Stimulated activated CD8-positive, alpha-beta memory T cell treated with anti-CD3 and anti-CD28 coated beads, Interleukin-15, amount 100 ng/mL, for 48 hours (primary cell): ENCODE data around the gene RFC1.
"Not testable (repeated sequence)": the region's sequence is repeated elsewhere in the genome, so short reads cannot be mapped to it uniquely, and the experiment has no call there.

Source experiments
- DNase-seq, 2 donors: peaks; one replicate each; pipeline ENCODE4 v3.0.0-alpha.2; 2020; ENCODE audit warnings: low read depth in 2 of 2

RFC1 gene

GRCh38 chr4:39305912-39306677 is 60.1 kb downstream of the RFC1 start:
- DNase-seq = no peak

- no peak for DNase-seq
These were observed 61.5 kb downstream of the RFC1 start for GRCh38 chr4:39304651-39305050.

DNA sequence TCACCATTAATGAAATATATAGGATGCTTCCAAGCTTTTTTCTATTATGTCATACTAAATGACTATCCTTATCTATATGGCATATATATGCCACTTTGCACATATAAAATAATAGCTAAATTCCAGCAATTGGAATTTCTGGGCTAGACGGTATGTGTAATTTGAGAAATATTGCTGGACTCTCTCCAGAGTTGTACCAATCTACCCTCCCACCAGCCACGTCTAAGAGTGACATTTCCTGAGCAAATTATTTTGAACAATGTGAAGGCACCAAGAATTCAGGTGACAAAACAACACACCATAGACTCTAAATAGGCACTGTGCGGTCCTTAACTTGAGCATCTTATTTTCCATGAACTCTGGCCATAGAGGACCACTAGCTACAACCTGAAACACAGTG is 62.3 kb downstream of the RFC1 start:
- no peak for DNase-seq

GRCh38 chr4:39302901-39303300 is 63.3 kb downstream of the RFC1 start:
- DNase-seq = no peak

GRCh38 chr4:39295784-39296183 is 70.4 kb downstream of the RFC1 start:
- no peak for DNase-seq

DNA sequence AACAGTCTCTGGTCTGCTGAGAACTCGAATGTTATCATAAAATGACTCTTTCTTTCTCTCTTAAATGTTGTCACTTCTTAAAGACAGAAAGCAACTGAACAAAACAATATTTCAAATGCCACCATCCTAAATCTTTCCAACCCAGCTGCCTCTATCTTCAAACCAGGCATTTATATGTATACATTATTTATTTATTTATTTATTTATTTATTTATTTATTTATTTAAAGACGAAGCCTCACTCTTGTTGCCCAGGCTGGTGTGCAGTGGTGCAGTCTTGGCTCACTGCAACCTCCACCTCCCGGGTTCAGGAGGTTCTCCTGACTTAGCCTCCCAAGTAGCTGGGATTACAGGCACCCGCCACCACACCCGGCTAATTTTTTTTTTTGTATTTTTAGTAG is 73.7 kb downstream of the RFC1 start:
- not testable (repeated sequence) for DNase-seq

- DNase-seq = no peak
These were observed 74.5 kb downstream of the RFC1 start for GRCh38 chr4:39291686-39292085.

GRCh38 chr4:39287223-39287622 is 78.9 kb downstream of the RFC1 start:
- no peak for DNase-seq

- no peak for DNase-seq
These were observed 79.9 kb downstream of the RFC1 start for GRCh38 chr4:39286263-39286662.

DNA sequence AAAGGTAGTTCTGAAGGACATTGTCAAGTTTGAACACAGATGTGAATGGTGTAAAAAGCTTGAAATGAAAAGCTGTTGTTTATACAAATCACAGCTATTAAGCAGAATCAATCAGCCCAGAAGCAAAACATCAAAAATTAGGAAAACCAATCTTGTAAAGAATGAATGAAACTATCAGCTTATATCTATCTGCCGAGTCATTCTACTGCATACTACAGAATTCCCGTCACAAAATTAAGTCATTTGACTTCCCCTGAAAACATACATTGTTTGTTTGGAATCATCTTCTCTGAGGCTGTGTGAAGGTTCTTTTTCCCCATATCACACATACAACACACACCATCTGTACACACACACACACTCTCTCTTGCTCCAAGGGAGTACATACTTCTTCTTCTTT is 80.3 kb downstream of the RFC1 start:
- DNase-seq = no peak

GRCh38 chr4:39285111-39285795 is 80.9 kb downstream of the RFC1 start:
- no peak for DNase-seq

DNA sequence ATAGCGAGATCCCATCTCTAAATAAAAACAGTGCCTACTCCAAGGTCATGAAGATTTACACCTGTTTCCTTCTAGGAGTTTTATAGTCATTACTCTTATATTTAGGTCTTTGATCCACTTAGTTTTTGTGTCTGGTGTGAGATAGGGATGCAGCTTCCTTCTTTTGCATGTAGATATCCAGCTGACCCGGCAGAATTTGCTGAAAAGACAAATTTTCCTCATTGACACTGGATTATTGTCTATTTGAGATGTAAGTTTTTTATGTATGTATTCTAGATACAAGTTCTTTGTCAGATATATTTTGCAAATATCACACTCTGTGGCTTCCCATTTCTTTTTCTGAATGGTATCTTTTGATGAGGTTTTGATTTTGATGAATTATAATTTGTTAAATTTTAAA is 85.4 kb downstream of the RFC1 start:
- DNase-seq = no peak

DNA sequence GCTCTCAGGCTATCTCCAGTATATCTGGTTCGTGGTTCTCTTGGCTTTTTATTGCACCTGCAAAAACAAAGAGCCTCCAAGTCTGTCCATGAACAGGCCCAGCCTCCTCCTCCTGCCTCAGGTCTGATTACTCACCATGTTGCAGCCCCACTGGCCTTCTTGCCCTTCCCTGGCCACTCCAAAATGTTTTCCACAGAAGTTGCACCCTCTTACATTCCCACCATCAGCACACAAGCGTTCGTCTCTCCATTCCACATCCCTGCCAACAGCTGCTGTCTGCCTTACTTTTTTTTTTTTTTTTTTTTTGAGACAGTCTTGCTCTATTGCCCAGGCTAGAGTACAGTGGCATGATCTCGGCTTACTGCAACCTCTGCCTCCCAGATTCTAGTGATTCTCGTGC is 86.7 kb downstream of the RFC1 start:
- no peak for DNase-seq

- DNase-seq = no peak
These were observed 87.7 kb downstream of the RFC1 start for GRCh38 chr4:39278476-39278875.

DNA sequence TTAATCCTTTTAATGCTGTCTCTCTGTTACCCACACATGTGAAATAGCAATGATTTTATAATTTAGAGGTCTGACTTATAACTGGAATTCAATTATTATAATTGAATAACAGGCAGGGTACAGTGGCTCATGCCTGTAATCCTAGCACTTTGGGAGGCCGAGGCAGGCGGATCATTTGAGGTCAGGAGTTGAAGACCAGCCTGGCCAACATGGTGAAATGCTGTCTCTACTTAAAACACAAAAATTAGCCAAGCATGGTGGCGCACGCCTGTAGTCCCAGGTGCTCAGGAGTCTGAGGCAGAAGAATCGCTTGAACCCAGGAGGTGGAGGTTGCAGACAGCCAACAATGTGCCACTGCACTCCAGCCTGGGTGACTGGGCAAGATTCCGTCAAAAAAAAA is 88.5 kb downstream of the RFC1 start:
- DNase-seq = not testable (repeated sequence)

DNA sequence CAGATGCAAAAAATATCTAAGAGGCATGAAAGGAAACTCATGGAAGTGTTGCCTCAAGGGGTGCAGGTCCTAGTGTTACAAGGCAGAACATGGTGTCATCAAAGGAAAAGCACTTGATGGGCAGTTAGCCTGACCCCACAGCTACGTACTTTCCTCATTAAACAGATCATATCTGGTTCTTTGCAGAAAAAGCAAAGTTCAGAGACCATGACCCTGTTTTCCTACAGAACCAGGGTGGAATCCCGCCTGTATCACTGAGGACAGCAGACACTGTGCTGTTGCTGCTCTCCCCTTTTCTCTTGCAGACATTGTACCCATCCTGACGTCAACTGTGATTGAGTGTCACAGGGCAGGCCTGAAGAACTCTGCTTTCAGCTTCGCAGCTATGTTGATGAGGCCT is 91.7 kb downstream of the RFC1 start:
- DNase-seq = no peak

GRCh38 chr4:39263895-39264294 is 102.3 kb downstream of the RFC1 start:
- no peak for DNase-seq

GRCh38 chr4:39259571-39260330 is 106.4 kb downstream of the RFC1 start:
- DNase-seq = no peak

DNA sequence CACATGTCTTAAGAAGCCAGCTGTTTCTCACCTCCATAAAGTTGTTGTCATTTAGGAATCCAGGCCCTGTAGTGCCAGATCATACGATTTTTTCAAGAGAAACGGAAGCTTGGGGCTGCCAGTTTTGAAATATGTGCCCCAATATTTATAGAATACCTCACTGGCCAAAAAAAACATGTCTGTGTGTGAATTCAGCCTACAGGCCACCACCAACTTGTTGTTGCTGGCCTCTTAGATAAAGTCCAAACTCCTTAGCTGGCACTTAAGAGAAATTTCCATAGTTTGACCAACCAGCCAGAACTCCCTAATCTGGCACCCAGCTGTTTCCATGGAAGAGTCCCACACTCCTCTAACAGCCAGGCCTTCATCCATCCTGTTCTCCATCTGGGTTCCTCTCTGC is 109.7 kb downstream of the RFC1 start:
- no peak for DNase-seq

DNA sequence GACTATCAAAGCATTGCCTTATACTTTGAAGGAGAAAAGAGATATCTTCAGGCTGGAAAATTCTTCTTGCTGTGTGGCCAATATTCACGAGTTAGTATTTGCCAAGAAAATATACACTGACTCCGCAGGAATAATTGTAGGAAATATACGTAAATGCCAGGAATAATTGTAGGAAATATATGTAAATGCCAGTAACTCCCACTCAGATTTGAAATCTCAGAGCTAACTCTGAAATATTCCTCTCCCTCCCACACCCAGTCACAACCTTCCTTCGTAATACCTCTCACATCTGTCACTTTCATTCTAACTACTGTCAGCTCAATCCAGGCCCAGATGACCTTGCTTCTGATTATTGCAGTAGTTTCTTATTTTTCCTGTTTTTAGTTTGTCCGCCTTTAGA is 110.3 kb downstream of the RFC1 start:
- DNase-seq = no peak

GRCh38 chr4:39255266-39255665 is 110.9 kb downstream of the RFC1 start:
- no peak for DNase-seq

DNA sequence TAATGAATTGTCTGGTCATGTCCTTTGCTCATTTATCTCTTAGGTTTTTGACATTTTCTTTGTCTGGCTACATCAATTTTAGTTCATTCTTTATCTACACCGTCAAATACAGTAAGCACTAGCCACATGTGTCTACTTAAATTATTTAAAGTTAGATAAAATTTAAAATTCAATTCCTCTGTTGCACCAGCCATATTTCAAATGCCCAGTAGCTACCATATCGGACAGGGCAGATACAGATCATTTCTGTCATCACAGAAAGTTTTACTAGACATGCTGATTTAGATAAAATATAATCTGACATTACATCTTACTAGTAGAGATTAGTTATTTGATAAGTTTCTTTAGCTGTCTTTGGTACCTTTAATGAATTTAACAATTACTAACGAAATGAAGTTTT is 122.7 kb downstream of the RFC1 start:
- DNase-seq = no peak
